Lower leg skin (tissue), 3 donors: Measurements from ENCODE around the gene OR4D1.

ENCODE experiments used
- CTCF ChIP-seq, 3 donors: fragments of 450-650 bp; IDR thresholded peaks; one replicate each; pipeline ENCODE4 v1.5.1; 2016; ENCODE audit warnings: antibody characterized with exemption in 3 of 3, mild to moderate bottlenecking in 3 of 3, moderate library complexity in 2 of 3
- POLR2A ChIP-seq, 2 donors: fragments of 450-650 bp; IDR thresholded peaks; one replicate each; pipeline ENCODE4 v1.6.1; 2016 to 2017; ENCODE audit warnings: antibody characterized with exemption in 2 of 2, mild to moderate bottlenecking in 1 of 2, moderate library complexity in 1 of 2

- TF ChIP-seq CTCF (IDR thresholded peaks at IDR 0.05) (no peak), POLR2A (IDR thresholded peaks at IDR 0.05) (no peak)
Observed at GRCh38 chr17:58156839-58157803, 8.9 kb downstream of the OR4D1 start.
